K562 (cell line): ENCODE measurements around the gene DAD1.

Source experiments
- BMI1 ChIP-seq: fragments of 150-350 bp; IDR thresholded peaks from 2 replicates; pipeline ENCODE4 v1.6.1; 2014; ENCODE audit warnings: low read length
- CEBPB ChIP-seq: fragments of 450-650 bp; IDR thresholded peaks from 2 replicates; pipeline ENCODE4 v1.6.1; 2016; ENCODE audit warnings: missing genetic modification characterization, missing compliant biosample characterization
- HMG20B ChIP-seq: fragments of 250-450 bp; sonication (Bioruptor Pico); IDR thresholded peaks from 2 replicates; pipeline ENCODE4 v1.5.0; 2021; ENCODE audit warnings: mild to moderate bottlenecking
- RAD21 ChIP-seq, 2 experiments: fragments of 250-450 bp in 1 of 2; fragments of 450-650 bp in 1 of 2; sonication (Bioruptor Pico) in 1 of 2; formaldehyde crosslinking in 1 of 2; IDR thresholded peaks in 1 of 2; conservative IDR thresholded peaks in 1 of 2; 2 replicates each; pipeline versions ENCODE4 v1.4.0 to v1.8.0; 2020 to 2022; ENCODE audit warnings: mild to moderate bottlenecking in 2 of 2, moderate library complexity in 1 of 2
- TEAD4 ChIP-seq, 2 experiments: sonication (generic) in 1 of 2; formaldehyde crosslinking in 1 of 2; IDR thresholded peaks; 2 replicates each; pipeline versions ENCODE4 v1.6.1 to v1.8.0; 2012 to 2022; ENCODE audit warnings: borderline replicate concordance in 1 of 2, inconsistent platforms in 1 of 2, low read length in 1 of 2, mild to moderate bottlenecking in 1 of 2, missing genetic modification reagents in 1 of 2
- ZBTB1 ChIP-seq: sonication (generic); formaldehyde crosslinking; IDR thresholded peaks from 2 replicates; pipeline ENCODE4 v1.8.1; 2023; ENCODE audit warnings: missing genetic modification reagents, low read depth, mild to moderate bottlenecking, borderline replicate concordance
- ZNF124 ChIP-seq: sonication (generic); formaldehyde crosslinking; IDR thresholded peaks from 2 replicates; pipeline ENCODE4 v1.8.1; 2022; ENCODE audit warnings: missing genetic modification reagents
- ZNF408 ChIP-seq: fragments of 250-450 bp; sonication (Bioruptor Pico); IDR thresholded peaks from 2 replicates; pipeline ENCODE4 v1.4.0; 2020; ENCODE audit warnings: low read depth, mild to moderate bottlenecking, moderate library complexity
- TF ChIP-seq, protein P1 (sequence below), 2 experiments: fragments of 450-650 bp; formaldehyde crosslinking in 1 of 2; IDR thresholded peaks; 2 replicates each; pipeline versions ENCODE4 v1.4.0 to v1.6.1; 2014 to 2020; ENCODE audit warnings: mild to moderate bottlenecking in 2 of 2, borderline replicate concordance in 1 of 2, low read depth in 1 of 2
- TF ChIP-seq, protein P2 (sequence below): fragments of 450-650 bp; IDR thresholded peaks from 2 replicates; pipeline ENCODE4 v1.6.1; 2017; ENCODE audit warnings: antibody characterized with exemption, mild to moderate bottlenecking
- TF ChIP-seq, protein P3 (sequence below): sonication (generic); formaldehyde crosslinking; IDR thresholded peaks from 2 replicates; pipeline ENCODE4 v1.8.0; 2023; ENCODE audit warnings: missing genetic modification reagents, mild to moderate bottlenecking, borderline replicate concordance
- TF ChIP-seq, protein P4 (sequence below), 3 experiments: IDR thresholded peaks in 2 of 3; conservative IDR thresholded peaks in 1 of 3; 2 replicates each; pipeline ENCODE4 v1.5.1; 2011 to 2012; ENCODE audit warnings: low read length in 3 of 3, mild to moderate bottlenecking in 3 of 3, control low read depth in 2 of 3, improper control_type of control experiment in 1 of 3, inconsistent platforms in 1 of 3, low read depth in 1 of 3, mixed read lengths in 1 of 3, moderate library complexity in 1 of 3; ENCODE audit not compliant: insufficient read depth in 2 of 3

DNA sequence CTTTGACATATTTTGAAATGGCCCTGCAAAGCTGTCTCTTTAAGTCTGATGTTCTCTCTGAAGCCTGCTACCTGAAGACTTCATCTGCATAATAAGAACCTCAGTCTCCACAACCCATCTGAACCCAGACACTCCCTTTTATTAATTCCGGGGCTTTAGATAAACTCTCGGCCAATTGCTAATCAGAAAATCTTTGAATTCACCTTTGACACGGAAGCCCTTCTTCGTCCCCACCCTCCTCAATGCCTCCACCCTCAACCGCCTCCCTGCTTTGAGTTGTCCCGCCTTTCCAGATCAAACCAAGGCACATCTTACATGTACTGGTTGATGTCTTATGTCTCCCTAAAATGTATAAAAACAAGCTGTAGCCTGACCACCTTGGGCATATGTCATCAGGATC is 37.6 kb upstream of the DAD1 start:
- TF ChIP-seq RAD21 (CRISPR knock-in tag; conservative IDR thresholded peaks at IDR 0.05 in 1 of 2, IDR thresholded peaks at IDR 0.05 in 1 of 2) (no peak), TEAD4 (IDR thresholded peaks at IDR 0.05; ENCODE audit: low read length) (no peak), TEAD4 (CRISPR knock-in tag; IDR thresholded peaks at IDR 0.05; ENCODE audit: borderline replicate concordance) (no peak), HMG20B (CRISPR knock-in tag) (no peak), ZBTB1 (CRISPR knock-in tag) (no peak), CEBPB (no peak), BMI1 (no peak), ZNF408 (no peak), ZNF124 (CRISPR knock-in tag) (no peak)
- TF ChIP-seq, protein P1, sequence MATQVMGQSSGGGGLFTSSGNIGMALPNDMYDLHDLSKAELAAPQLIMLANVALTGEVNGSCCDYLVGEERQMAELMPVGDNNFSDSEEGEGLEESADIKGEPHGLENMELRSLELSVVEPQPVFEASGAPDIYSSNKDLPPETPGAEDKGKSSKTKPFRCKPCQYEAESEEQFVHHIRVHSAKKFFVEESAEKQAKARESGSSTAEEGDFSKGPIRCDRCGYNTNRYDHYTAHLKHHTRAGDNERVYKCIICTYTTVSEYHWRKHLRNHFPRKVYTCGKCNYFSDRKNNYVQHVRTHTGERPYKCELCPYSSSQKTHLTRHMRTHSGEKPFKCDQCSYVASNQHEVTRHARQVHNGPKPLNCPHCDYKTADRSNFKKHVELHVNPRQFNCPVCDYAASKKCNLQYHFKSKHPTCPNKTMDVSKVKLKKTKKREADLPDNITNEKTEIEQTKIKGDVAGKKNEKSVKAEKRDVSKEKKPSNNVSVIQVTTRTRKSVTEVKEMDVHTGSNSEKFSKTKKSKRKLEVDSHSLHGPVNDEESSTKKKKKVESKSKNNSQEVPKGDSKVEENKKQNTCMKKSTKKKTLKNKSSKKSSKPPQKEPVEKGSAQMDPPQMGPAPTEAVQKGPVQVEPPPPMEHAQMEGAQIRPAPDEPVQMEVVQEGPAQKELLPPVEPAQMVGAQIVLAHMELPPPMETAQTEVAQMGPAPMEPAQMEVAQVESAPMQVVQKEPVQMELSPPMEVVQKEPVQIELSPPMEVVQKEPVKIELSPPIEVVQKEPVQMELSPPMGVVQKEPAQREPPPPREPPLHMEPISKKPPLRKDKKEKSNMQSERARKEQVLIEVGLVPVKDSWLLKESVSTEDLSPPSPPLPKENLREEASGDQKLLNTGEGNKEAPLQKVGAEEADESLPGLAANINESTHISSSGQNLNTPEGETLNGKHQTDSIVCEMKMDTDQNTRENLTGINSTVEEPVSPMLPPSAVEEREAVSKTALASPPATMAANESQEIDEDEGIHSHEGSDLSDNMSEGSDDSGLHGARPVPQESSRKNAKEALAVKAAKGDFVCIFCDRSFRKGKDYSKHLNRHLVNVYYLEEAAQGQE (IDR thresholded peaks at IDR 0.05; ENCODE audit: borderline replicate concordance), result no peak
- TF ChIP-seq, protein P1 (CRISPR knock-in tag; IDR thresholded peaks at IDR 0.05; ENCODE audit: low read depth), result no peak
- TF ChIP-seq, protein P2, sequence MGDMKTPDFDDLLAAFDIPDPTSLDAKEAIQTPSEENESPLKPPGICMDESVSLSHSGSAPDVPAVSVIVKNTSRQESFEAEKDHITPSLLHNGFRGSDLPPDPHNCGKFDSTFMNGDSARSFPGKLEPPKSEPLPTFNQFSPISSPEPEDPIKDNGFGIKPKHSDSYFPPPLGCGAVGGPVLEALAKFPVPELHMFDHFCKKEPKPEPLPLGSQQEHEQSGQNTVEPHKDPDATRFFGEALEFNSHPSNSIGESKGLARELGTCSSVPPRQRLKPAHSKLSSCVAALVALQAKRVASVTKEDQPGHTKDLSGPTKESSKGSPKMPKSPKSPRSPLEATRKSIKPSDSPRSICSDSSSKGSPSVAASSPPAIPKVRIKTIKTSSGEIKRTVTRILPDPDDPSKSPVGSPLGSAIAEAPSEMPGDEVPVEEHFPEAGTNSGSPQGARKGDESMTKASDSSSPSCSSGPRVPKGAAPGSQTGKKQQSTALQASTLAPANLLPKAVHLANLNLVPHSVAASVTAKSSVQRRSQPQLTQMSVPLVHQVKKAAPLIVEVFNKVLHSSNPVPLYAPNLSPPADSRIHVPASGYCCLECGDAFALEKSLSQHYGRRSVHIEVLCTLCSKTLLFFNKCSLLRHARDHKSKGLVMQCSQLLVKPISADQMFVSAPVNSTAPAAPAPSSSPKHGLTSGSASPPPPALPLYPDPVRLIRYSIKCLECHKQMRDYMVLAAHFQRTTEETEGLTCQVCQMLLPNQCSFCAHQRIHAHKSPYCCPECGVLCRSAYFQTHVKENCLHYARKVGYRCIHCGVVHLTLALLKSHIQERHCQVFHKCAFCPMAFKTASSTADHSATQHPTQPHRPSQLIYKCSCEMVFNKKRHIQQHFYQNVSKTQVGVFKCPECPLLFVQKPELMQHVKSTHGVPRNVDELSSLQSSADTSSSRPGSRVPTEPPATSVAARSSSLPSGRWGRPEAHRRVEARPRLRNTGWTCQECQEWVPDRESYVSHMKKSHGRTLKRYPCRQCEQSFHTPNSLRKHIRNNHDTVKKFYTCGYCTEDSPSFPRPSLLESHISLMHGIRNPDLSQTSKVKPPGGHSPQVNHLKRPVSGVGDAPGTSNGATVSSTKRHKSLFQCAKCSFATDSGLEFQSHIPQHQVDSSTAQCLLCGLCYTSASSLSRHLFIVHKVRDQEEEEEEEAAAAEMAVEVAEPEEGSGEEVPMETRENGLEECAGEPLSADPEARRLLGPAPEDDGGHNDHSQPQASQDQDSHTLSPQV, result no peak
- TF ChIP-seq, protein P3, sequence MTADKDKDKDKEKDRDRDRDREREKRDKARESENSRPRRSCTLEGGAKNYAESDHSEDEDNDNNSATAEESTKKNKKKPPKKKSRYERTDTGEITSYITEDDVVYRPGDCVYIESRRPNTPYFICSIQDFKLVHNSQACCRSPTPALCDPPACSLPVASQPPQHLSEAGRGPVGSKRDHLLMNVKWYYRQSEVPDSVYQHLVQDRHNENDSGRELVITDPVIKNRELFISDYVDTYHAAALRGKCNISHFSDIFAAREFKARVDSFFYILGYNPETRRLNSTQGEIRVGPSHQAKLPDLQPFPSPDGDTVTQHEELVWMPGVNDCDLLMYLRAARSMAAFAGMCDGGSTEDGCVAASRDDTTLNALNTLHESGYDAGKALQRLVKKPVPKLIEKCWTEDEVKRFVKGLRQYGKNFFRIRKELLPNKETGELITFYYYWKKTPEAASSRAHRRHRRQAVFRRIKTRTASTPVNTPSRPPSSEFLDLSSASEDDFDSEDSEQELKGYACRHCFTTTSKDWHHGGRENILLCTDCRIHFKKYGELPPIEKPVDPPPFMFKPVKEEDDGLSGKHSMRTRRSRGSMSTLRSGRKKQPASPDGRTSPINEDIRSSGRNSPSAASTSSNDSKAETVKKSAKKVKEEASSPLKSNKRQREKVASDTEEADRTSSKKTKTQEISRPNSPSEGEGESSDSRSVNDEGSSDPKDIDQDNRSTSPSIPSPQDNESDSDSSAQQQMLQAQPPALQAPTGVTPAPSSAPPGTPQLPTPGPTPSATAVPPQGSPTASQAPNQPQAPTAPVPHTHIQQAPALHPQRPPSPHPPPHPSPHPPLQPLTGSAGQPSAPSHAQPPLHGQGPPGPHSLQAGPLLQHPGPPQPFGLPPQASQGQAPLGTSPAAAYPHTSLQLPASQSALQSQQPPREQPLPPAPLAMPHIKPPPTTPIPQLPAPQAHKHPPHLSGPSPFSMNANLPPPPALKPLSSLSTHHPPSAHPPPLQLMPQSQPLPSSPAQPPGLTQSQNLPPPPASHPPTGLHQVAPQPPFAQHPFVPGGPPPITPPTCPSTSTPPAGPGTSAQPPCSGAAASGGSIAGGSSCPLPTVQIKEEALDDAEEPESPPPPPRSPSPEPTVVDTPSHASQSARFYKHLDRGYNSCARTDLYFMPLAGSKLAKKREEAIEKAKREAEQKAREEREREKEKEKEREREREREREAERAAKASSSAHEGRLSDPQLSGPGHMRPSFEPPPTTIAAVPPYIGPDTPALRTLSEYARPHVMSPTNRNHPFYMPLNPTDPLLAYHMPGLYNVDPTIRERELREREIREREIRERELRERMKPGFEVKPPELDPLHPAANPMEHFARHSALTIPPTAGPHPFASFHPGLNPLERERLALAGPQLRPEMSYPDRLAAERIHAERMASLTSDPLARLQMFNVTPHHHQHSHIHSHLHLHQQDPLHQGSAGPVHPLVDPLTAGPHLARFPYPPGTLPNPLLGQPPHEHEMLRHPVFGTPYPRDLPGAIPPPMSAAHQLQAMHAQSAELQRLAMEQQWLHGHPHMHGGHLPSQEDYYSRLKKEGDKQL (CRISPR knock-in tag), result no peak
- TF ChIP-seq, protein P4, sequence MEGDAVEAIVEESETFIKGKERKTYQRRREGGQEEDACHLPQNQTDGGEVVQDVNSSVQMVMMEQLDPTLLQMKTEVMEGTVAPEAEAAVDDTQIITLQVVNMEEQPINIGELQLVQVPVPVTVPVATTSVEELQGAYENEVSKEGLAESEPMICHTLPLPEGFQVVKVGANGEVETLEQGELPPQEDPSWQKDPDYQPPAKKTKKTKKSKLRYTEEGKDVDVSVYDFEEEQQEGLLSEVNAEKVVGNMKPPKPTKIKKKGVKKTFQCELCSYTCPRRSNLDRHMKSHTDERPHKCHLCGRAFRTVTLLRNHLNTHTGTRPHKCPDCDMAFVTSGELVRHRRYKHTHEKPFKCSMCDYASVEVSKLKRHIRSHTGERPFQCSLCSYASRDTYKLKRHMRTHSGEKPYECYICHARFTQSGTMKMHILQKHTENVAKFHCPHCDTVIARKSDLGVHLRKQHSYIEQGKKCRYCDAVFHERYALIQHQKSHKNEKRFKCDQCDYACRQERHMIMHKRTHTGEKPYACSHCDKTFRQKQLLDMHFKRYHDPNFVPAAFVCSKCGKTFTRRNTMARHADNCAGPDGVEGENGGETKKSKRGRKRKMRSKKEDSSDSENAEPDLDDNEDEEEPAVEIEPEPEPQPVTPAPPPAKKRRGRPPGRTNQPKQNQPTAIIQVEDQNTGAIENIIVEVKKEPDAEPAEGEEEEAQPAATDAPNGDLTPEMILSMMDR (IDR thresholded peaks at IDR 0.05 in 2 of 3, conservative IDR thresholded peaks at IDR 0.05 in 1 of 3; ENCODE audit: insufficient read depth in 2 of 3, low read depth in 1 of 3, low read length in 3 of 3), result no peak
